Measurements from ENCODE around the gene RNF141. TPM values are rescaled to one million over a fixed set of nuclear protein-coding genes. Genes with fewer than 3 reads are reported as not detected.

The RNF141 gene
- polyA plus RNA-seq, 1 of the 3 experiments (the other 2 are of a cell fraction) = 6.9 TPM

- POLR2A ChIA-PET = no interaction called here
- no peaks in the 10 kb centered on the region for H3K79me2 ChIP-seq (ENCODE audit: insufficient read depth)
- no peak overlapping the region for H3K4me2 ChIP-seq
- CTCF ChIA-PET = interaction anchor here (1.2 kb wide), 2 partner anchors 43 to 178 kb away, joined by 3 read pairs; partner anchors contain the start of gene RNF141
- no peak overlapping the region; a peak in 1 of 4 replicates for H3K27ac ChIP-seq (ENCODE audit: low read depth in 2 of 2, low read length in 1 of 2)
- no peaks in the 10 kb centered on the region for H3K36me3 ChIP-seq (replicated peaks in 1 of 2; ENCODE audit: control insufficient read depth in 1 of 2, insufficient read depth in 2 of 2, low read length in 1 of 2)
- peaks cover under 1 to 10% of the 10 kb centered on the region in 2 experiments; a peak in 2 of 4 replicates for H3K4me1 ChIP-seq (ENCODE audit: control insufficient read depth in 1 of 2, insufficient read depth in 2 of 2, low read depth in 1 of 2, low read length in 1 of 2)
- no peaks in the 10 kb centered on the region for H4K20me1 ChIP-seq (ENCODE audit: insufficient read depth)
- 38% methylated on average over 3 of the region's 3 CpGs for WGBS (ENCODE audit: low lambda C conversion rate)
- no peaks in the 10 kb centered on the region for H3F3A ChIP-seq (replicated peaks; ENCODE audit: insufficient read depth)
- no peaks in the 10 kb centered on the region; the same call in 1 of the 2 replicates for H3K9me2 ChIP-seq
- no peak overlapping the region for H2AFZ ChIP-seq (ENCODE audit: low read depth)
- H3K4me3 ChIP-seq (ENCODE audit: low read depth in 2 of 2, low read length in 1 of 2) = no peak overlapping the region
- no peaks in the 10 kb centered on the region for H3K27me3 ChIP-seq (ENCODE audit: insufficient read depth)
- H3K9me3 ChIP-seq = no peaks in the 10 kb centered on the region
- no peak for TF ChIP-seq TEAD4 (IDR thresholded peaks at IDR 0.05; ENCODE audit: borderline replicate concordance, insufficient read depth)
- TF ChIP-seq CTCF (IDR thresholded peaks at IDR 0.05) = no peak
- TF ChIP-seq FOXJ3 (CRISPR knock-in tag; IDR thresholded peaks at IDR 0.05) = no peak
- TF ChIP-seq POLR2AphosphoS5 (IDR thresholded peaks at IDR 0.05; ENCODE audit: low read depth, low read length) = no peak
- no peak for TF ChIP-seq RAD21 (IDR thresholded peaks at IDR 0.05; ENCODE audit: low read length)
- no peak for TF ChIP-seq MAX (IDR thresholded peaks at IDR 0.05; ENCODE audit: low read depth)
- no peak overlapping the region for H3K9ac ChIP-seq
- no peak for DNase-seq
Observed at GRCh38 chr11:10584071-10584501, 43.1 kb upstream of the RNF141 start.

GRCh38 chr11:10581481-10582019, 40.6 kb upstream of the RNF141 start:
- no peaks in the 10 kb centered on the region for H3K9me3 ChIP-seq
- no peak overlapping the region for H3K4me3 ChIP-seq (ENCODE audit: low read depth in 2 of 2, low read length in 1 of 2)
- no peak overlapping the region for H3K27ac ChIP-seq (ENCODE audit: low read depth in 2 of 2, low read length in 1 of 2)
- H3F3A ChIP-seq (replicated peaks; ENCODE audit: insufficient read depth) = no peaks in the 10 kb centered on the region
- TF ChIP-seq TEAD4 (IDR thresholded peaks at IDR 0.05; ENCODE audit: borderline replicate concordance, insufficient read depth) = no peak
- no peak for TF ChIP-seq FOSL2 (IDR thresholded peaks at IDR 0.05; ENCODE audit: borderline replicate concordance, low read depth)
- TF ChIP-seq RXRA (IDR thresholded peaks at IDR 0.05; ENCODE audit: borderline replicate concordance, low read depth) = no peak
- no peak for TF ChIP-seq TCF12 (IDR thresholded peaks at IDR 0.05)
- no peak for TF ChIP-seq GATA2 (CRISPR knock-in tag; IDR thresholded peaks at IDR 0.05)
- WGBS (ENCODE audit: low lambda C conversion rate) = 54% methylated on average over 4 of the region's 4 CpGs
- no peak overlapping the region for H3K9ac ChIP-seq
- no peak for DNase-seq
- no peaks in the 10 kb centered on the region for H3K9me2 ChIP-seq
- ChIA-PET CTCF (interaction anchor here (1.6 kb wide), 1 partner anchor 40 kb away, joined by 6 read pairs; the partner anchor contains the start of gene RNF141), POLR2A (no interaction called here)
- no peaks in the 10 kb centered on the region for H3K27me3 ChIP-seq (ENCODE audit: insufficient read depth)
- no peaks in the 10 kb centered on the region for H3K36me3 ChIP-seq (replicated peaks in 1 of 2; ENCODE audit: control insufficient read depth in 1 of 2, insufficient read depth in 2 of 2, low read length in 1 of 2)
- no peaks in the 10 kb centered on the region for H4K20me1 ChIP-seq (ENCODE audit: insufficient read depth)
- H3K79me2 ChIP-seq (ENCODE audit: insufficient read depth) = no peaks in the 10 kb centered on the region
- H3K4me2 ChIP-seq = no peak overlapping the region
- H3K4me1 ChIP-seq (ENCODE audit: control insufficient read depth in 1 of 2, insufficient read depth in 2 of 2, low read depth in 1 of 2, low read length in 1 of 2) = peaks cover under 1 to 7% of the 10 kb centered on the region in 2 experiments; a peak in 3 of 4 replicates
- H2AFZ ChIP-seq (ENCODE audit: low read depth) = no peak overlapping the region

Data from SK-N-SH (cell line).